Measurements from ENCODE around the gene EPB41L5.

EPB41L5 gene

DNA sequence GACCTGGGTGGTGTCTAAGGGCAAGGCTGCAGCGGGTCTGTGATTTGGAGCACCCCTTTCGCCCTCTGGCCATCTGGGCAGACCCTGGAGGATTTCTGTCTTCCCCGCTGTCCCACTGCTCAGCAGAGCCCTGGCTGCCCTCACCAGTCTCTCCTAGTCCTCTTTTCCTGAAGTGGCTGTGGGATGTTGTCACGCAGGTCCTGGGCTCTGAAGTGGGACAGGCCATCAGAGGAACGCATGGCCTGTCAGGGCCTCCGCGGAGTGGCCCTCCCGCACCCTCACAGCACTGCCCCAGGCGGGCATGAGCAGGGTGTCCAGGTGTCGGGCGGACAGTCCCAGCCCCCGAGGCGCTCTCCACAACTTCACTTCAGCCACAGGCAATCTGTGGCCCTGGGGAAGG lies 211.4 kb downstream of the EPB41L5 start:
- DNase-seq (ENCODE audit: low read depth in 2 of 2, low spot score in 1 of 2), result no peak

DNA sequence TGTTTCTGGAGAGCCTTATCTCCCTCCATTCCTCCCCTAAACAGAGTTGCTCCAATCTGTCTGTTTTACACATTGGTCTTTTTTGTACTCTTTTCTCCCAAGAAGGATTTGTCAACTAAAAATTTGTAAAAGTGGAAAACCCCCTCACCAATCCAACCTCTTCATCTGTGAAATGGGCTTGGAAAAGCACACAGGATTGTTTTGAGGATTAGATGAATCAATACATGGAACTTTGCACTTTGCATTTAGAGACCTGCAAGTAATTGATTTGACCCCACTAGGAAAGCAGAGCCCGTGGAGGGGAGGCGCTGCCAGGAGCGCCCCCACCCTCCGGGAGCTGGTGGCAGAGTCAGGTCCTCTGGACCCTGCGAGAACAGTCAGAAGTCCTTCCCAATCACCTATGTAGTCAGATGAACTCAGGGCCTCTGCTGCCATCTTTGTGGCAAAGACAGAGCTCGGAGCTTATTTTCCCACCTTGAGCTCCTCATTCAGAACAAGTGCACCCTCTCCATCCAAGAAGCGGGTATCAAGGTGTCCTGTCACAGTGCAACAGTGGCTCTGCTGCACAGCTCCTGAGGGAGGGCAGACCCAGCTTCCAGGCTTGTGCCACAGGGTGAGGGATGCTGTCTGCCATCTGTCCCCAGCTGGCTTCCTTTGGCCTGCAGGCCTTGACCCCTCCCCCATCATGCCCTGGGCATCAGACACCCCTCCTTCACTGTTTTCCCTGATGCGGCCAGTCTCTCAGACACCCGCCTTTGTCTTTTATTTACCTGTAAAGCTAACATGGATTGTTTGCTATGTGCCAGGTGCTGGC lies 212.1 kb downstream of the EPB41L5 start:
- DNase-seq (ENCODE audit: low read depth in 2 of 2, low spot score in 1 of 2), result no peak

DNA sequence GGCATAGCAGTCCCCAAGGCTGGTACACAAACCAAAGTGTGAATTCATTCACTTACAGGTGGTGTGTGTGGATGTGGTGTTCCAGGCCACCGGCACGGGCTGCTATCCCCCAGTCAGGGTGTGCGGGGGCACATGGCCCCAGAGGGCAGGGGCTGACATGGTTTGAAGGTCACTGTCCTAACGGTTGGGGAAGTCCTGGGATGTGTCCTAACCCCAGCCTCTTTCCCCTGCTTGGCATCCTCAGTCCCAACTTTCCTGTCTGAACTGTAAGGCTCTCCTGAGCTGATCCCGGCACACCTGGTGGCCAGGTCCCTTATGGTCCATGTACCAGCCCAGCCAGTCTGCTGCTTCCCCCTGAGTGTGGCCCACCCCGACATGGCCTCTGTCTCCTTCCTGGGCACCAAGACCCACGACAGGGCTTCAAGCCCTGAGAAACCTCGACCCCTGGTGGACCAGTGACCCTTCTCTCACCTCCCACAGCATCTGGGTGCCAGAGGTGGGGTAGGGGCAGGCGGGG lies 212.7 kb downstream of the EPB41L5 start:
- DNase-seq (ENCODE audit: low read depth in 2 of 2, low spot score in 1 of 2), result no peak

GRCh38 chr2:120226316-120226715 lies 213.4 kb downstream of the EPB41L5 start:
- DNase-seq (ENCODE audit: low read depth in 2 of 2, low spot score in 1 of 2), result no peak

DNA sequence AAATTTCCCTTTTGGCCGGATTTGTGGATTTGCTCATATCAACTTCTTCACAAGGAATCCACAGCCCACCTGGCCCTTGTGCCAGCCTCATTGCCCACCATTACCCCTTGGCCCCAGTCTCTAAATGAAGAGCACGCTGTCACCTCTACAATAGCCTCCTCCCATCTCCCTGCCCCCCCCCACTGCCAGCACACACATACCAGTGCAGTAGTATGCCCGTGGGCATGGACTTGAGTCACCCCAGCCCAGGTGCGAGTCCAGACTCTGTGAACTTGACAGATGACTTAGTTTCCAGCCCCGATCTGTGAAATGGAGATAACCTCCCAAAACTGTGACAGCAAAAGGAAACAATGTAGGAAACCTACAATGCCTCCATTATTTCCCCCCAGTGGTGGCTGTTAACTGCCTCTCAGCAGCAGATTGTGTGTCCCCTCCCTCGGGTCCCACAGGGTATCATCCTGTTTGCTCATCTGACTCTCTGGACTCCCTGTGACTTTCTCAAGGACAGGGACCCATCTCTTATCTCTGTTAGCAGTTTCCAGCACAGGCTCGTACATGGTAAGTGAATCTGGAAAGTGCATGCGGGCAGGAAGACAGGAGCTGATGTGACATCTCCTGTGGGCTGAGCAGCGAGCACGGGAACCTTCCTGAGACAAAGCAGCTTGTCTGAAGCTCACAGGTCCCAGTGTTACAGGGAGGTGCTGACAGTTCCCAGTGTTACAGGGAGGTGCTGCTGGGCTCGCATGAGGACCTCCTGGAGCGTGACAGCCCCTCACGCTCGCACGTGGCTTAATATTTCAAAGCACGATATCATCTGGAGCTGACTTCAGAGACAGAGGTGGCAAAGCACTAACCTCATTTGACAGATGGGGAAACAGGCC lies 214.5 kb downstream of the EPB41L5 start:
- no peak for DNase-seq (ENCODE audit: low read depth in 2 of 2, low spot score in 1 of 2)

DNA sequence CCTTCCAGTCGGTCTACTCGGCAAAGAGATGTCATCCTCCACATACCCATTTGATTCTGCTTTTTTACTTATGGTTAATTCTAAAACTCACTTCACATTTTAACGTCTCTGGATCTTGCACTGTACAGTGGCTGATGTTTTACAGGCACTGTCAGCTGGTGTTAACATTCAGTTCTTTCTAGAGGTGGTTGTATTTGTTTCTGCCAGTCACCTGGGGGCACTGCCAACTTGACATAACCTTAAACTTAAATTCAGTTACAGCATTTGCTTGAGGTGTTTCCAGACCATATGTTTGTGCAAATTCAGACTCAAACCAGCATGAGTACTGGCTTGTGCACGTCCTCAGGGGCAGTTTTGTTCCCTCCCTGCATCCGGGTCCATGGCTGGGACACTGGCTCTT lies 215.6 kb downstream of the EPB41L5 start:
- no peak for DNase-seq (ENCODE audit: low read depth in 2 of 2, low spot score in 1 of 2)

Data from stimulated activated CD8-positive, alpha-beta memory T cell treated with anti-CD3 and anti-CD28 coated beads, Interleukin-4, amount 100 ng/mL, for 4 hours (primary cell).